HCT116 (cell line): ENCODE measurements around the gene USP3.
"Not testable (repeated sequence)": the region's sequence is repeated elsewhere in the genome, so short reads cannot be mapped to it uniquely, and the experiment has no call there.

Source experiments
- CBX3 ChIP-seq: IDR thresholded peaks from 2 replicates; pipeline ENCODE4 v1.6.1; 2012; ENCODE audit warnings: low read depth
- CTCF ChIP-seq, 3 experiments: fragments of 200-600 bp in 1 of 3; sonication (generic) in 1 of 3; IDR thresholded peaks in 2 of 3; conservative IDR thresholded peaks in 1 of 3; 2 replicates each; pipeline ENCODE4 v1.5.1; 2012 to 2017; ENCODE audit warnings: low read depth in 2 of 3, low read length in 2 of 3, antibody characterized with exemption in 1 of 3, borderline replicate concordance in 1 of 3, control low read depth in 1 of 3, mild to moderate bottlenecking in 1 of 3, mixed read lengths in 1 of 3, mixed run types in 1 of 3, moderate library complexity in 1 of 3; ENCODE audit not compliant: insufficient read depth in 1 of 3
- EGR1 ChIP-seq: IDR thresholded peaks from 2 replicates; pipeline ENCODE4 v1.6.1; 2012; ENCODE audit warnings: low read depth
- ELF1 ChIP-seq: IDR thresholded peaks from 2 replicates; pipeline ENCODE4 v1.6.1; 2012; ENCODE audit warnings: low read depth, borderline replicate concordance
- EZH2phosphoT487 ChIP-seq: fragments of 200-600 bp; IDR thresholded peaks from 2 replicates; pipeline ENCODE4 v1.6.1; 2018; ENCODE audit warnings: antibody characterized with exemption, borderline replicate concordance
- MAX ChIP-seq: IDR thresholded peaks from 2 replicates; pipeline ENCODE4 v1.6.1; 2012
- POLR2A ChIP-seq: IDR thresholded peaks from 2 replicates; pipeline ENCODE4 v1.7.0; 2011; ENCODE audit warnings: borderline replicate concordance; ENCODE audit not compliant: insufficient read depth, insufficient read length; ENCODE audit errors: extremely low read depth
- POLR2AphosphoS5 ChIP-seq: IDR thresholded peaks from 2 replicates; pipeline ENCODE4 v1.6.1; 2011; ENCODE audit warnings: mild to moderate bottlenecking, low read depth, low read length, moderate library complexity
- RAD21 ChIP-seq: IDR thresholded peaks from 2 replicates; pipeline ENCODE4 v1.6.1; 2012; ENCODE audit warnings: low read depth, mild to moderate bottlenecking
- TCF7L2 ChIP-seq: IDR thresholded peaks from 2 replicates; pipeline ENCODE4 v1.7.0; 2011; ENCODE audit warnings: borderline replicate concordance, inconsistent platforms; ENCODE audit not compliant: insufficient read depth, insufficient read length; ENCODE audit errors: extremely low read depth
- YY1 ChIP-seq: IDR thresholded peaks from 2 replicates; pipeline ENCODE4 v1.6.1; 2011; ENCODE audit warnings: low read length, low read depth, moderate library complexity, mild to moderate bottlenecking; ENCODE audit not compliant: insufficient replicate concordance; ENCODE audit errors: extremely low read depth
- ZFX ChIP-seq: fragments of 450-650 bp; IDR thresholded peaks from 2 replicates; pipeline ENCODE4 v1.6.1; 2017
- ZNF274 ChIP-seq: fragments of 200-500 bp; sonication (Bioruptor generic); IDR thresholded peaks from 2 replicates; pipeline ENCODE4 v1.6.1; 2014; ENCODE audit warnings: mild to moderate bottlenecking, low read depth, low read length, inconsistent platforms

- not testable (repeated sequence) for TF ChIP-seq CBX3; ZFX; CTCF (IDR thresholded peaks at IDR 0.05 in 2 of 3, conservative IDR thresholded peaks at IDR 0.05 in 1 of 3; ENCODE audit: borderline replicate concordance in 1 of 3, insufficient read depth in 1 of 3, low read depth in 2 of 3, low read length in 2 of 3); POLR2AphosphoS5; POLR2A; YY1; RAD21; MAX; TCF7L2; EGR1; EZH2phosphoT487; ZNF274; ELF1
Measured at GRCh38 chr15:63534888-63535287, 30.5 kb downstream of the USP3 start.
